ENCODE data around the gene NINL.

Gene NINL

GRCh38 chr20:25464501-25465242 is 120.7 kb downstream of the NINL start:
- DNase-seq (ENCODE audit: low read depth, low spot score): no peak

GRCh38 chr20:25461786-25462545 is 123.4 kb downstream of the NINL start:
- DNase-seq (ENCODE audit: low read depth, low spot score): no peak

GRCh38 chr20:25461281-25461650 is 124.1 kb downstream of the NINL start:
- DNase-seq (ENCODE audit: low read depth, low spot score): no peak

GRCh38 chr20:25460566-25461280 is 124.6 kb downstream of the NINL start:
- DNase-seq (ENCODE audit: low read depth, low spot score): no peak

- DNase-seq (ENCODE audit: low read depth, low spot score): no peak
These were observed 125.3 kb downstream of the NINL start for GRCh38 chr20:25459916-25460535.

- DNase-seq (ENCODE audit: low read depth, low spot score): no peak
These were observed 126.1 kb downstream of the NINL start for GRCh38 chr20:25459111-25459830.

- DNase-seq (ENCODE audit: low read depth, low spot score): no peak
These were observed 127.2 kb downstream of the NINL start for GRCh38 chr20:25457886-25458680.

- DNase-seq (ENCODE audit: low read depth, low spot score): no peak
These were observed 131.0 kb downstream of the NINL start for GRCh38 chr20:25454153-25454900.

- no peak for DNase-seq (ENCODE audit: low read depth, low spot score)
These were observed 132.1 kb downstream of the NINL start for GRCh38 chr20:25453035-25453810.

- no peak for DNase-seq (ENCODE audit: low read depth, low spot score)
These were observed 133.0 kb downstream of the NINL start for GRCh38 chr20:25452333-25452732.

- no peak for DNase-seq (ENCODE audit: low read depth, low spot score)
These were observed 137.7 kb downstream of the NINL start for GRCh38 chr20:25447671-25448070.

- DNase-seq (ENCODE audit: low read depth, low spot score): no peak
These were observed 140.8 kb downstream of the NINL start for GRCh38 chr20:25444556-25444955.

- DNase-seq (ENCODE audit: low read depth, low spot score): no peak
These were observed 146.0 kb downstream of the NINL start for GRCh38 chr20:25439328-25439727.

GRCh38 chr20:25437153-25437581 is 148.2 kb downstream of the NINL start:
- DNase-seq (ENCODE audit: low read depth, low spot score): no peak

GRCh38 chr20:25424536-25424935 is 160.8 kb downstream of the NINL start:
- no peak for DNase-seq (ENCODE audit: low read depth, low spot score)

GRCh38 chr20:25422032-25422431 is 163.3 kb downstream of the NINL start:
- DNase-seq (ENCODE audit: low read depth, low spot score): no peak

GRCh38 chr20:25421102-25421501 is 164.2 kb downstream of the NINL start:
- no peak for DNase-seq (ENCODE audit: low read depth, low spot score)

- DNase-seq (ENCODE audit: low read depth, low spot score): no peak
These were observed 166.6 kb downstream of the NINL start for GRCh38 chr20:25418776-25419175.

- DNase-seq (ENCODE audit: low read depth, low spot score): no peak
These were observed 176.4 kb downstream of the NINL start for GRCh38 chr20:25408890-25409289.
